Colonic mucosa (tissue), 4 donors: ENCODE measurements around the gene GLIPR1. TPM values are rescaled to one million over a fixed set of nuclear protein-coding genes. Genes with fewer than 3 reads are reported as not detected.
A peak's percentile ranks its signal among the peaks of the same experiment; 100 is the strongest.

Experiments
- DNase-seq: peaks from one replicate; pipeline ENCODE4 v3.0.0-alpha.2; 2020
- H3K27ac ChIP-seq: fragments of 200-600 bp; one replicate; pipeline ENCODE4 v1.8.0; 2021
- H3K27me3 ChIP-seq: fragments of 200-600 bp; one replicate; pipeline ENCODE4 v1.8.0; 2021
- H3K36me3 ChIP-seq: fragments of 200-600 bp; one replicate; pipeline ENCODE4 v1.8.0; 2021
- H3K4me1 ChIP-seq: fragments of 200-600 bp; one replicate; pipeline ENCODE4 v1.8.0; 2021; ENCODE audit warnings: mild to moderate bottlenecking
- H3K4me3 ChIP-seq: fragments of 200-600 bp; one replicate; pipeline ENCODE4 v1.8.0; 2021
- H3K9ac ChIP-seq, 2 donors: one replicate each; pipeline ENCODE4 v1.7.0; 2013; ENCODE audit warnings: control low read depth in 2 of 2, low read depth in 2 of 2, low read length in 2 of 2
- H3K9me3 ChIP-seq: fragments of 200-600 bp; one replicate; pipeline ENCODE4 v1.8.0; 2021
- CTCF ChIP-seq: fragments of 200-600 bp; IDR thresholded peaks from one replicate; pipeline ENCODE4 v1.8.0; 2022; ENCODE audit warnings: antibody characterized with exemption, mild to moderate bottlenecking
- intact Hi-C: fragments of 100-400 bp; cut with DNase I; formaldehyde crosslinking; loops from one replicate; pipeline ENCODE4 v1.14.1; 2022
- total RNA-seq, 2 donors: library from RNA; stranded (reverse); fragmentation: NEBNext Ultra II Directional in 1 of 2; extraction: Animal tissue kit (Norgen Biotek cat#: 25700) in 1 of 2; gene quantifications; one replicate each; pipeline ENCODE4 v1.2.1, GENCODE V29; 2021
- donor health status: healthy.
- donor health status: DM: no; HTN: no; CAD: no.
- donor health status: DM: no; HTN: no; CAD: no.

Gene GLIPR1
- total RNA-seq, 2 donors from 2014 or later = 1.8 to 11.0 TPM

- intact Hi-C loops = loop anchor here (5.0 kb wide), 1 partner anchor 97 kb away; the partner anchor contains the start of gene GLIPR1L2
- Histone ChIP-seq H3K36me3 (no peaks in the 10 kb centered on the region), H3K27me3 (no peaks in the 10 kb centered on the region), H3K27ac (no peak overlapping the region), H3K4me1 (no peaks in the 10 kb centered on the region), H3K9ac (no peak overlapping the region), H3K4me3 (no peak overlapping the region), H3K9me3 (no peaks in the 10 kb centered on the region)
- TF ChIP-seq CTCF = no peak
- DNase-seq = no peak
Observed at GRCh38 chr12:75489613-75490210, 9.2 kb downstream of the GLIPR1 start.

GRCh38 chr12:75491169-75491568 is 10.6 kb downstream of the GLIPR1 start:
- DNase-seq = no peak
- H3K36me3 ChIP-seq = no peaks in the 10 kb centered on the region
- intact Hi-C loops = no loop called here
- H3K9me3 ChIP-seq = no peaks in the 10 kb centered on the region
- no peak overlapping the region for H3K4me3 ChIP-seq
- no peak overlapping the region for H3K27ac ChIP-seq
- H3K9ac ChIP-seq = no peak overlapping the region
- H3K4me1 ChIP-seq = no peaks in the 10 kb centered on the region
- no peaks in the 10 kb centered on the region for H3K27me3 ChIP-seq
- no peak for TF ChIP-seq CTCF

- Histone ChIP-seq H3K4me1 (no peaks in the 10 kb centered on the region), H3K9ac (no peak overlapping the region), H3K27ac (no peak overlapping the region), H3K4me3 (no peak overlapping the region), H3K36me3 (peaks cover 3% of the 10 kb centered on the region), H3K9me3 (no peaks in the 10 kb centered on the region), H3K27me3 (no peaks in the 10 kb centered on the region)
- DNase-seq = no peak
- no peak for TF ChIP-seq CTCF
- intact Hi-C loops = loop anchor here (10.0 kb wide), 1 partner anchor 851 kb away; no protein-coding TSS in a partner anchor
Observed at GRCh38 chr12:75503459-75503858, 22.9 kb downstream of the GLIPR1 start.

- Histone ChIP-seq H3K27me3 (no peaks in the 10 kb centered on the region), H3K9me3 (no peaks in the 10 kb centered on the region), H3K9ac (no peak overlapping the region), H3K36me3 (peaks cover 3% of the 10 kb centered on the region), H3K4me3 (no peak overlapping the region), H3K4me1 (no peaks in the 10 kb centered on the region), H3K27ac (no peak overlapping the region)
- DNase-seq = no peak
- intact Hi-C loops = loop anchor here (10.0 kb wide), 1 partner anchor 851 kb away; no protein-coding TSS in a partner anchor
- TF ChIP-seq CTCF = no peak
Observed at GRCh38 chr12:75503866-75504265, 23.3 kb downstream of the GLIPR1 start.

GRCh38 chr12:75505706-75506312 is 25.3 kb downstream of the GLIPR1 start:
- H3K9ac ChIP-seq = no peak overlapping the region
- H3K9me3 ChIP-seq = no peaks in the 10 kb centered on the region
- H3K36me3 ChIP-seq = peaks cover 3% of the 10 kb centered on the region
- no peaks in the 10 kb centered on the region for H3K27me3 ChIP-seq
- H3K27ac ChIP-seq = no peak overlapping the region
- no peak overlapping the region for H3K4me3 ChIP-seq
- no peak for DNase-seq
- intact Hi-C loops = loop anchor here (5.0 to 10.0 kb wide), 2 partner anchors 174 to 849 kb away; partner anchors contain the start of genes CAPS2 and GLIPR1L1
- H3K4me1 ChIP-seq = peaks cover 7% of the 10 kb centered on the region
- TF ChIP-seq CTCF = peak; percentile 53
